HG02970 (cell line): ENCODE data around the gene FAM90A26.
"Not testable (repeated sequence)": the region's sequence is repeated elsewhere in the genome, so short reads cannot be mapped to it uniquely, and the experiment has no call there.

Experiments
- ATAC-seq: cut with Tn5 transposase; IDR thresholded peaks from one replicate; pipeline ENCODE4 v1.9.1; 2021; ENCODE audit warnings: mild to moderate bottlenecking, moderate library complexity, moderate number of reproducible peaks; ENCODE audit not compliant: unreplicated experiment, low FRiP score

The FAM90A26 gene, protein sequence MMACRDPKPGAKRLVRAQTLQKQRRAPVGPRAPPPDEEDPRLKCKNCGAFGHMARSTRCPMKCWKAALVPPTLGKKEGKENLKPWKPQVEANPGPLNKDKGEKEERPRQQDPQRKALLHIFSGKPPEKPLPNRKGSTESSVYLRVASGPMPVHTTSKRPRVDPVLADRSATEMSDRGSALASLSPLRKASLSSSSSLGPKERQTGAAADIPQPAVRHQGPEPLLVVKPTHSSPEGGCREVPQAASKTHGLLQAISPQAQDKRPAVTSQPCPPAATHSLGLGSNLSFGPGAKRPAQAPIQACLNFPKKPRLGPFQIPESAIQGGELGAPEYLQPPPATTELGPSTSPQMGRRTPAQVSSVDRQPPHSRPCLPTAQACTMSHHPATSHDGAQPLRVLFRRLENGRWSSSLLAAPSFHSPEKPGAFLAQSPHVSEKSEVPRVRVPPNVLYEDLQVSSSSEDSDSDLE

DNA sequence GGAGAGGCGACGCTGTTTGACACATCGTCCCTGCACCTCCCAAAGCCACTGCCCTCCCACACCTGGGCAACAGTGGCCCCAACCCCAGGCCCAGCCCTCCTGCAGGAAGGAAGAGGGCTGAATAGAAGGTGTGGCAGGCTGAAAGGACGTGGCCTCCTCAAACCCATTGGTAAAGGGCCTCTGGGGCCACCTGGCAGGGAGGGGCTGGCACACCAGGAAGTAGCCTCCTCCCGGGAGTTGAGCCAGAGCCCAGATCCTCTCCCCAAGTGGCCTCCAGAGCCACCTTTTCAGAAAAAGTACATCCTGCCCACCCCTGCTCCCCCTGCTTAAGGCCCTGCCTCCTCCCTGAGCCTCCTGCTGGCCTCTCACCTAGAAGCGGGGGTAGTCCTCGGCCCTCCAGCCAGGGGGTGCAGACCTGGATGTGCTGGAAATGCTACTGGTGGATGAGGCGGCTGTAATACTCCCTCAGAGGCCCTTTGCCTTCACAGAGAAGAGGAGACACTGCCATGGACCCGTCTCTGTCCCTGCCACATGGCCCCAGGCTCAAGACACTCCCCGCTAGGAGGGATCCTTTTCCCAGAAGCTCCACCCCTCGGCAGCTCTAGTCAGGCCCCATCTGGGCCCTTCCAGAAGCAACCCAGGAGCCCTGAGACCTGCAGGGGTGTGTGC is at the start of gene FAM90A26:
Gene FAM90A26 (plus strand): TSS at position 619 of the 669 bp plus-strand sequence. CDS start 2,764 bp downstream, outside the sequence.
- not testable (repeated sequence) for ATAC-seq

DNA sequence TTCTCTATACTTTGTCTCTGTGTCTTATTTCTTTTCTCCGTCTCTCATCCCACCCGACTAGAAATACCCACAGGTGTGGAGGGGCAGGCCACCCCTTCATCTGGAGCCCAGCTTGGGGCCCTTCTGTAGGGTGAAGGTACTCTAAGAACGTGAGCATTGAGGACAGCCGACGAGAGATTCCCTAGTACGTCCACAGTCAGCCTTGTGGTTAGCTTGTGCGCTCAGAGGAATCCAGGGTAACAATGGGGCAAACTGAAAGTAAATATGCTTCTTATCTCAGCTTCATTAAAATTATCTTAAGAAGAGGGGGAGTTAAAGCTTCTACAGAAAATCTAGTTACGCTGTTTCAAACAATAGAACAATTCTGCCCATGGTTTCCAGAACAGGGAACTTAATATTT is 47.5 kb upstream of the FAM90A26 start:
- ATAC-seq, result not testable (repeated sequence)

DNA sequence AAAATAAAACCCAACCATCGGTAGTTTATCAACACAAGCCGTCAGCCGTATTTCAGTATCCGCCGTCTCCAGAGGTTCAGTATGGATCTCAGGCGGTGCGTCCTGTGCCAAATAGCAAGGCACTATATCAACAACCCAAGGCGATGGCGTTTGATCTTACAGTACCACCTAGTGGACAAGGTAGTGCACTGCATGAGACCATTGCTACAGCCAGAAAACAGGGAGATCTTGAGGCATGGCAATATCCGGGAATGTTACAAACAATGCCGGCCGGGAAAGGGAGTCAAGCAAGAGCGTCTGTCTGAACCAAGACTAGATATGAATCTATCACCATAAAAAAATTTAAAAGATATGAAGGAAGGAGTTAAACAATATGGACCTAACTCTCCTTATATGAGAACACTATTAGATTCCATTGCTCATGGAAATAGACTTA is 46.6 kb upstream of the FAM90A26 start:
- not testable (repeated sequence) for ATAC-seq

DNA sequence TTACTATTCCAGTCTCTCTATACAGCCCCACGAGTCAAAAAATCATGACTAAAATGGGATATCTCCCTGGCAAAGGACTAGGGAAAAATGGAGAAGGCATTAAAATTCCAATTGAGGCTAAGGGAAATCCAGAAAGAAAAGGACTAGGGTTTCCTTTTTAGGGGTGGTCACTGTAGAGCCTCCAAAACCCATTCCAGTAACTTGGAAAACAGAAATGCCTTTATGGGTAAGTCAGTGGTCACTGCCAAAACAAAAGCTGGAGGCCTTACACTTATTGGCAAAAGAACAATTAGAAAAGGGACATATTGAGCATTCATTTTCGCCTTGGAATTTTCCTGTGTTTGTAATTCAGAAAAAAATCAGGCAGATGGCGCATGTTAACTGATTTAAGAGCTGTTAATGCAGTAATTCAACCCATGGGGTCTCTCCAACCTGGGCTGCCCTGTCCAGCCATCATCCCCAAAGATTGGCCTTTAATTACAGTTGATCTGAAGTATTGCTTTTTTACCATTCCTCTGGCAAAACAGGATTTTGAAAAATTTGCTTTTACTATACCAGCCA is 44.5 kb upstream of the FAM90A26 start:
- not testable (repeated sequence) for ATAC-seq

DNA sequence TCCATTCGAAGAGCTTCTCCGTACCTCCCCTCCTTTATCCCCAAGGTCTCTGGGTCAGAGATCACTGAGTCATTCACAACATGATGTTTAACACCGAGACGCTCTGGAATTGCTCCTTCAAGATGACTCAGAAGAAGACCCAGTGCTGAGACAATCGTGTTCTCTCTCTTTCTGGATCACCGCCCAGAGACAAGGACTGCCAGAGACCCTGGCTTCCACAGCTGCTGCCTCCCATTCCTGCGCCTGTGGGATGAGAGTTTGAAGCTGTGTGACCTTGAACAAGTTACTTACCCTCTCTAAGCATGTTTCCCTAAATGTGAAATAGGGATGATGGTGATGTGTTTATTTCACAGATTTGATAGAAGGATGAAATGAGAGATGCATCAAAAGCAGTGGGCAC is 38.8 kb upstream of the FAM90A26 start:
- ATAC-seq, result not testable (repeated sequence)

DNA sequence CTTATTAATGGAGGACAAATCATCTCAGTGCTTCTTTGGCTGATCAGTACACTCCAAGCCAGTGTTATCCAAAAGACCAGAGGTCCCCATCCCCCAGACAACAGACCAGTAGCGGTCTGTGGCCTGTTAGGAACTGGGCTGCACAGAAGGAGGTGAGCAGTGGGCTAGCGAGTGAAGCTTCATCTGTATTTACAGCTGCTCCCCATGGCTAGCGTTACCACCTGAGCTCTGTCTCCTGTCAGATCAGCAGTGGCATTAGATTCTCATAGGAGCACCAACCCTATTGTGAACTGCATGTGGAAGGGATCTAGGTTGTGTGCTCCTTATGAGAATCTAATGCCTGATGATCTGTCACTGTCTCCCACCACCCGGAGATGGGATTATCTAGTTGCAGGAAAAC is 37.4 kb upstream of the FAM90A26 start:
- ATAC-seq, result not testable (repeated sequence)

DNA sequence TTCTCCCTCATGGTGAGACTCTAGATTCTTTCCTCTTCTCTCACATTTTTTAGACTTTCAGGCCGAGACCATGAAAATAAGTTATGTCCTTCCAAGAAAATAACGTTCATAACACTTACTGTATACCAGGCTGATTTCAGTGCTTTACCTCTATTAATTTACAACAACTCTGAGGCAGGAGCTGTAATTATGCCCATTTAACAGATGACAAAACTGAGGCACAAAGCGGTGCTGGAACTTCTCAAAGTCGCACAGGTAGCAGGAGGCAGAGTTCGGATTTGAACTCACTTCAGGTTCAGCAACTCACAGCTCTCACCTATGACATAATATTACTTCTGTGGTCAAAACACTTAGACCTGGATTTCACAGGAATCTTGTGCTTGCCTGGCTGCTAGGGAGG is 36.2 kb upstream of the FAM90A26 start:
- not testable (repeated sequence) for ATAC-seq

DNA sequence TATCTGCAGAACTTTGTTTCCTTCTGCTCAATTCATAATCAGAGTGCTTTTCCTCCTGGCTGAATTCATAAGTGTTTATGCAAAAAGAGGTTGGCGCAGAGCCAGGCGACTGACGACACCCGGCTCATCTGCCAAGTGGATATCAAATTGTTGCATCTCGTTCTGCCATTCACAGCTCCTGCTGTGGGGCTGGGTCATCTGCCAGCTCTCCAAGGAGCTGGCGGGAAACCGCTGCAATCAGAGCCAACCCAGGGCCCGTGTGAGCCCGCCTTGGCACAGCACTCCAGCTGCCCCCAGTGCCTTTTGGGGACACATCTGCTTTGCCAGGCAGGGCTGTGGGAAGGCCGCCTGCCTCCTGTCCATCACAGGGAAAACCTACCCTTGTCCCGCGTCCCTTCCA is 35.7 kb upstream of the FAM90A26 start:
- ATAC-seq, result not testable (repeated sequence)

DNA sequence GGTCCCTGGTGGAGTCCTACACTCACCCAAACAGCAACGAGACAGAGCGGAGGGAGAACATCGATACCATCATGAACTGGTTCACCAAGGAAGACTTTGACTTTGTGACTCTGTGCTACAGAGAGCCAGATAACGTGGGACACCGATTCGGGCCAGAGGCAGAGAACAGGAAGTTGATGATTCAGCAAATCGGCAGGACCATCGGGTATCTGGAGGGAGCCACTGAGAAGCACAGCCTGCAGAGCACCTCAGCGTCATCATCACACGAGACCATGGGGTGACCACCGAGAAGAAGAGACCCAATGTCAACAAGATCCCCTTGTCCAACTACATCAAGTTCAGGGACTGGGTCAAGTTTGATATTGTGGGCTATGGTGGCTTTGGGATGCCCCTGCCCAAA is 29.2 kb upstream of the FAM90A26 start:
- ATAC-seq, result not testable (repeated sequence)

DNA sequence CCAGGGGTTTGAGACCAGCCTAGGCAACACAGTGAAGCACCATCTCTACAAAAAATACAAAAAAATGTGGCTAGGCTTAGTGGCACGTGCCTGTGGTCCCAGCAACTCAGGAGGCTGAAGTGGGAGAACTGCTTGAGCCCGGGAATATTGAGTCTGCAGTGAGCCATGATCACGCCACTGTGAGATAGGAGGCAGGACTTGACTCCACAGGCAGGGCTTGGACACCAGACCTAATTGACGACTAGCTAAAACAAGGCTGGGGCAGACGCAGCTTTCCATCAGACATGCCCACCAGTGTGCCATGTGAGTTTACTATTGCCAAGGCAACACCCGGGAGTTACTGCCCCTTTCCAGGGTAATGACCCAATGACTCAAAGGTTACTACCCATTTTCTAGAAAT is 27.4 kb upstream of the FAM90A26 start:
- not testable (repeated sequence) for ATAC-seq

DNA sequence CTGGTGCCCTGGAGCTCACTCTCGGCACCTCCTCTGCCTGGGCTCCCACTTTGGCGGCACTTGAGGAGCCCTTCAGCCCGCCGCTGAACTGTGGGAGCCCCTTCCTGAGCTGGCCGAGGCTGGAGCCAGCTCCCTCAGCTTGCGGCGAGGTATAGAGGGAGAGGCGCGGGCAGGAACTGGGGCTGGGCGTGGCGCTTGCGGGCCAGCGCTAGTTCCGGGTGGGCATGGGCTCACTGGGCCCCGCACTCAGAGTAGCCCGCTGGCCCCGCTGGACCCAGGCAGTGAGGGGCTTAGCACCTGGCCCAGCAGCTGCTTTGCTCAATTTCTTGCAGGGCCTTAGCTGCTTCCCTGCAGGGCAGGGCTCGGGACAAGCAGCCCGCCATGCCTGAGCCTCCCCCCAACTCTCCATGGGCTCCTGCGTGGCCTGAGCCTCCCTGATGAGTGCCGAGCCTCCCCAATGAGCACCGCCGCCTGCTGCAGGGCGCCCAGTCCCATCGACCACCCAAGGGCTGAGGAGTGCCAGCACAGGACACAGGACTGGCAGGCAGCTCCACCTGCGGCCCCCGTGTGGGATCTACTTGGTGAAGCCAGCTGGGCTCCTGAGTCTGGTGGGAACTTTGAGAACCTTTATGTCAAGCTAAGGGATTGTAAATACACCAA is 26.7 kb upstream of the FAM90A26 start:
- no peak for ATAC-seq

DNA sequence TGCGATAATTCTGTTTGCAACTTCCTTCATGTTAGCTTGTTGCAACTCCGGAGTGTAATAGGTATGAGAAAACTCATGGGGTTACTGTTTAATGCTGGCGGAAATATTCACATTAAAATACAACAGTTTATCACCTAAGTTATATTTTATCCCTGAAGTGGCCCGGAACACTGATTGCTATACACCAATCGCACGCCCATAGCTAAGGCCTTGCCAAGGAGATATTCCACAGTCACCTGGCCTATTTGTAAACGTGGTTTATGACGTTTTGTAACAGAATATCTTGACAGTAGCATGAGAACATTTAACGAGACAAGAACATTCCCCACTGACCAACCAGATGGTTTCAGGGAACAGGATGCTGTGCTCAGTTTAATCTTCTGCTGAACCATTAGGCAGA is 23.2 kb upstream of the FAM90A26 start:
- no peak for ATAC-seq

DNA sequence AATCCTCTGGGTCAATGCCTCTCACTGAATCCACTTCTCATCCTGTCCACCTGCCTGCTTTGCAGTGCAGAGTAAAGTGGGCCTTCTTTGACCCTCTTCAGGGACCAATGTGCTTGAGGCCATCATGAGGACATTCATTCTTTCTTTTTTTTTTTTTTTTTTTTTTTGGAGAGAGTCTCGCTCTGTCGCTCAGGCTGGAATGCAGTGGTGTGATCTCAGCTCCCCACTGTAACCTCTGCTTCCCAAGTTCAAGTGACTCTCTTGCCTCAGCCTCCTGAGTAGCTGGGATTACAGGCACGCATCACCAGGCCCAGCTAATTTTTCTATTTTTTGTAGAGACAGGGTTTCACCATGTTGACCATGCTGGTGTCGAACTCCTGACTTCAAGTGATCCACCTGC is 22.8 kb upstream of the FAM90A26 start:
- not testable (repeated sequence) for ATAC-seq

DNA sequence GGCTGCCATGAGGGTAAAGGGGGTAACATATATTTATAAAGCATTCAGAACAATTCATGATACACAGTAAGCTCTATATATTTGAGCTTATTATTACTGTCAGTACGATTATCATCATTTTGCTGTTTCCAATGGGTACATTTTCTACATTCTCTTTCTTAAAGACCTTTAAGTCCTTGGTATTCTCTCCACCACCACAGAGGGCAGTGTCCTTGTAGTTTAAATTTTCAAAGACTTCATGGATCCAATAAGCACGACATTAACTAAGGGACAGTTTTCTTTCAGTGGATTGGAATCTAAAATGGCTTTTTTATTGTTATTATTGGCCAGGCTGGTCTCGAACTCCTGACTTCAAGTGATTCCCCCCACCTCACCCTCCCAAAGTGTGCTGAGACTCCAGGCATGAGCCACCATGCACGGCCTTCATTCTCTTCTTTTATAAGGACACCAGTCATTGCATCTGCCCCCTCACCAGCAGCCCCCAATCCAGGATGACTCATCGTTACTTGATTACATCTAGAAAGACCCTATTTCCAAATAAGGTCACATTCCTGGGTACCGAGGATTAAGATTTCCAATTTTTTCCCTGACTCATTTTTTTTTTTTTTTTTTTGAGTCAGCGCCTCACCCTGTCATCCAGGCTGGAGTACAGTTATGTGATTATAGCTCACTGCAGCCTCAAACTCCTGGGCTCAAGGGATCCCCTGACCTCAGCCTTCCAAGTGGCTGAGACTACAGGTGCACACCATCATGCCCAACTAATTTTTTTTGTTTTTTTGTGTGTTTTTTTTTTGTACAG is 21.4 kb upstream of the FAM90A26 start:
- ATAC-seq, result not testable (repeated sequence)

DNA sequence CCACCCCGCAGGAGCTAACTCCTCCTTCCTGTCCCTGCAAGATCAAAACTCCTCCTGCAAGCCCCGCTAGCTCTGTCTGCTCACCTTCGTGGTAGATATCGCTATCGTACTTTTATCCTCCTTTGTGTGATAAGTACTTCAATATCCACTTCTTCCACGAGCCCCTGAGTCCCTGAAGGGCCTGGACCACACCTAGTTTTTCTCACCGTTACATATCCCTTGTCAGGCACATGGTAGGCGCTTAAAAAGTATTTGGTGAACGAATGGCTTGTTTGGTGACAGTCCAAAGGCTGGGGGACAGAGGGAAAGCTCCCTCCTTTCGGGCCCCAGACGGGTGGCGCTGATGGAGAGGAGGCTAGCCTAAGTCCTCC is 18.4 kb upstream of the FAM90A26 start:
- not testable (repeated sequence) for ATAC-seq

DNA sequence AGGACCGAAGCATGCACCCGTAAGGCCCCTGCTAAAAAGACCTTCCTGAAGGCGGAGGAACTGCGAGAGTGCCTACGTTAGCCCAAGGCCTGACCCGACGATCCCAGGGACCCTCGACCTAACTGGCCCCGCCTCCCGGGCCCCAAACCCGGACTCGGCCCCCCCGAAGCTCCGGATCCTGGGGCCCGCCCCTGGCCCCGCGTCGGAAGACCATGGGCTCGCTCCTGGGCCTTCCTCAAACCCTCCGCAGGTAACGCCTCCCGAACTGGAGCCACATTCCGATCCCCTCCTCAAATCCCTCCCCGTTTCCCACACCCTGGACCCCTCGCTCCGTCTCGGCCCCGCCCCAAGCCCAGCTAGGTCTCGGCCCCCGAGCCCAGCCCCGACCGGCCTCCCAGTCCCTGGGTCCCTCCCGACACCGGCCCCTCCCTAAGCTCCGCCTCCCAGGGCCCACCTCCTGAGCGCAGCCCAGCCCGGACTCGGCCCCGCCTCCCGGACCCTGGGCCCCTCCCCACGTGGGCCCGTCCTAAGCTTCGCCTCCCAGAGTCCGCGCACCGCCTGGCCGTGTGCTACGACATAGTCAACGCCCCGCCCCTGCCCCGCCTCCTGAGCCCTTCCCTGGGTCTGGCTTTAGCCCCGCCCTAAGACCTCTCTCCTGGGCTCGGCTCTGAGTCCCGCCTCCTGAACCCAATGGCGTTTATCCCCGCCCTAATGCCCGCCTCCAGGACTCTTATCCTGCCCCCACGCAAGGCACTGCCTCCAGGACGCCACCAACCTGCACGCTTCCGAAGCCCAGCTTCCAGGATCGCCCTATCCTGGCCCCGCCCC is 17.8 kb upstream of the FAM90A26 start:
- ATAC-seq, result not testable (repeated sequence)

DNA sequence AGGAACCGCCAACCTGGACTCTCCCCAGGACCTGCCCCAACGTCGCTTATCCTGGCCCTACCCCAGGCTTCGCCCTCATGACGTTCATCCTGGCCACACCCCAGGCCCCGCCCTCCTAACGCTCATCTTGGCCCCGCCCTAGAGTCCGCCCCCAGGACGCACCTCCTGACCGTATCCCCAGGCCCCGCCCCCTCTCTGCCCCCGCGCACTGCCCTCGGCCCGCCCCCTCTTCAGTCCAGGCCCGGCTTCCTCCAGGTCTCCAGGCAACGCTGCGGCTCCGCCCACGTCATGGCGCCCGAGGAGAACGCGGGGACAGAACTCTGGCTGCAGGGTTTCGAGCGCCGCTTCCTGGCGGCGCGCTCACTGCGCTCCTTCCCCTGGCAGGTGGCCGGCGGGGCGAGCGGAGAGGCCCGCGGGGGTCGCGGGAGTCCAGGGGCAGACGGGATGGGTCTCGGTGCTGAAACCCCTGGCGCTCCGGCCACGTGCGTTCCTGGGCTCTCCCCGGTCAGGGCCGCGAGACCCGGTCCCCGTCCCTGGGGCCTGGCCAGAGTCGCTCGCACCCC is 17.1 kb upstream of the FAM90A26 start:
- not testable (repeated sequence) for ATAC-seq

DNA sequence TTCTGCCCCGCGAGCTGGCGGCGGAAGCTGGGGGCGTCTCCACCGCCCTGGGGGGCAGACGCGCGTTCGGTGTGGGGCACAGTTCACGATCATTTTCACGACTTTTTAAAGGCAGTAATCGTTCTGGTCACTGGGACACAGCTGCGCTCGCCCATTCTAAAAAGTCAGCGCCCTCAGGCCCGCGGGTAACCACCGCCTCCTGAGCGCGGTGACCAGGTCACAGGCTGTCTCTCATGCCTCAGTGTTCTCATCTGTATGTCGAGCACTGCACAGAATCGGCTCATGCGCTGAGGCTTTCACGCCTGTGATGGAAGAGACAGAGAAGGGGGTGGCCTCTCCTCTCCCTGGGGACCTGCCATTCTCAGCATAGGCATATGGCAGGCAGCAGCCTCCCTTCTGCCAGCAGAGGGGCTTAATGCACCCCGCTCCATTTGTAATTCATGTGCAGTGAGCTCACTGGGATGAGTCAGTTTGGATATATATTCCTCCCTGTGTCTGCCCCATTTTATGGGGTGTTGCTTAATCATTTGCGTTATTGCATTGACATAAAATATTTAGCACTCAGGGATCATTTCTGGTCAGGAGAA is 16.5 kb upstream of the FAM90A26 start:
- not testable (repeated sequence) for ATAC-seq
